ENCODE data around the gene PIGQ. TPM values are rescaled to one million over a fixed set of nuclear protein-coding genes. Genes with fewer than 3 reads are reported as not detected.

Gene PIGQ
- polyA plus RNA-seq, 1 donor = 60.9 TPM

DNA sequence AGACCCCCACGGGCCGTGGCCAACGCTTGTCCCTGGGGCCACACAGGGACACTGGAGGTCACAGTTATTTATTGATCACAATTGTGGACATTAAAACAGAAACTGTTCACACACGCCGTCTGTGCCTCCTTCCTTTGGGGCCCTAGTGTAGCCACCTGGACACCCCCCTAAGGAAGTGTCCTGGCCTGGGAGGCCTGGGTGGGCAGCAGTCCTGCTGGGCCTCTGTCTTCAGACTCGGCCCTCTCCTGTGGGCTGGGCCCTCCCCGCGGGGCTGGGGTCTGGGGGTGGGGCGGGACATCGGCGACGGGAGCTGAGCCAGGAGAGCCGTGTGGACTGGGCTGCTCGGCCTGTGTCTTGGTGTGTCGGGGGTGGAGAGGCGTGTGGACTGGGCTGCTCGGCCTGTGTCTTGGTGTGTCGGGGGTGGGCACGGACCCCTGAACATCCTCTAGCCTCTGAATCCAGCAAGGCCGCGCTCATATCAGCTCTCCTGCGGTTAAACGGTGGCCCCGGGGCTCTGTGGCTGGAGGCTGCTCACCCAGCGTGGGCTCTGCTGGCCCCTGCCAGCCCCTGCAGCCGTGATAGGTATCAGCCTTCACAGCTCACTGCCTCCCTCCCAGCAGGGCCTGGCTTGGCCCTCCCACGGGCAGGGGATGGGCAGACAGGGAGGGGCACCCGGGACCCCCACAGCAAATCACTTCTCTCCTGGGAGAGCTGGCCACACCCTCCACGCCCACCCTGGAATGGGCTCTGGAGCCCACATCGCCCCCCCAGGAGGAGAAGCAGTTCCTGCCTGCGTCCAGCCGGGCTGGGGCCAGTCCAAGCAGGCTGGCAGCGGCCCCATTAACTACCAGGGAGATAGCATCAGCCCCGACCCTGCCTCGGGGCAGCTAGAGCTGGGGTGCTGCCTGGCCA, 4.1 kb upstream of the PIGQ start:
- peak; percentile 85 for DNase-seq

DNA sequence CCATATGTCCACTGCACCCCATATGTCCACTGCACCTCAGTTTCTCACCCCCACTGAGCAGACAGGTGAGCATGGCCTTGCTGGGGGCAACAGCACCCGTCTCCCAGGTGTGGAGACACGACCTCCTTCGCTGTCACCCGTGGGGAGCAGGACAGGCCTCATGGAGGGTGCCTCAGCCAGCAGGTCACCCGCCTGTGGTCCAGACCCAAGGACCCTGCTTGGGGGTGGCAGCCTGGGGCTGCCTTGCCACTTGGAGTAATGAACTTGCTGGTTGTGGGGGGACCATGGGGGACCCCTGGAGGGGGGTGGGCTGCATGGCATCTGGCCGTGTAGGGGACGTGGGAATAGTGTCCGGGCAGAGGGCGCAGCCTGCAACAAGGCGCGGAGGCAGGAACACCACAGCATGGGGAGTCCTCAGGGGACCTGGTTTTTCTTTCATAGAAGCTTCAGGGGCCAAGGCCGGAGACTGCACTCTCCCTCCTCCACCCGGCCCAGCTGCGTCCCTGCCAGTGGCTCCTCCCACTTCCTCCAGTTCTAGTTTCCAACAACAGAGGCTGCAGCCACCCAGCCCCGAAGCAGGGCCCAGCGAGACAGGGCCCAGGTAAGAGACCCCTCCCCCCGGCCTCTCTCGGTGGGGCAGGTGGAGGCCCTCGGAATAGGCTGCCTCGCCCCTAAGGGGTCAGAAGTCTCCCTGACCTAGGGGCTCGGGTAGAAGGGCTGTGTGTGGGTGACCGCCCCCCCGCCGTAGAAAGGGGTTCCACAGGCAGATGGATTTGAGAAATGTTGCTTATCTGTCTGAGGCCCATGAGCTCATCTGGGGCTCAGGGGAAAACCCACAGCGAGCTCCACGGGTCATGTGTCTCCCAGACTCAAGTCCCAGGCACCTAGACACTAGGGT, 3.0 kb upstream of the PIGQ start, which contains the start of gene NHLRC4:
Gene NHLRC4 (plus strand): TSS at position 531 of the 898 bp plus-strand sequence. CDS start 1,043 bp downstream, outside the sequence.
- DNase-seq = peak; percentile 82

DNA sequence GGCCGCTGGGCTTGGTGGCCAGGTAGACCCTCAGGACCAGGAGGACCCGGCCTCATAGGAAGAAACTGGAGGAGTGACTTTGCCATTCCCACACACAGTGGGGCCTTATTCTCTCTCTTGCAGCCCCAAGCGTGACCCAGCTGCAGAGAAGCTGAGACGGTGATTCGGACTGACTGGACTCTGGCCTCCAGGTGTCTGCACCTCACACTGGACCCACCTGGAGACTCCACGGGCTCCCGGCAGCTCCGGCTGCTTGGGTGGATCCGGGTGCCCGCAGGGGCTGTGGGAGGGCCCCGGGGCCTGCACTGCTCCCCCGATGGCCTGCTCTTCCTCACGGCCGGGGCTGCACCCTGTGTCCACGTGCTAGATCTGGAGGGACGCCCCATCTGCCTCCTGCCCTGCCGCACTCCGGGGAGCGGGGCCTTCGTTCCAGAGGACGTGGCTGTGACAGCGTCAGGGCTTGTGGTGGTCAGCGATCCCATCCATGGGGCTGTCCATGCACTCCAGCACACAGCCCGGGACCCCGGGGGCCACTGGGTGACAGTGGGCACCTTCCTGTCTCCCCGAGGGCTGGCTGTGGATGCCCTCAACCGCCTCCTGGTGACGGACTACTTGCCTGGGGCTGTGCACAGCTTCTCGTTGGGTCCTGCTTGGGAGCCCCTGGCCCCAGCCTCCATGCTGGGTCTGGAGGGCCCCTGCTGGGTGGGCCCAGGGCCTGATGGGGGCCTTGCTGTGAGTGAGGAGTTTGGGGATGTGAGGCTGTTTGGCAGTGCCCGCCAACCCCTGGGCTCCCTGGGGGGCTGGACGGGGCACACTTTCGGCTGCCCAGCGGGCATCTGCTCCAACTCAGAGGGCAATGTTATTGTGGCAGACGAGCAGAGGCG, 2.2 kb upstream of the PIGQ start:
- no peak for DNase-seq

DNA sequence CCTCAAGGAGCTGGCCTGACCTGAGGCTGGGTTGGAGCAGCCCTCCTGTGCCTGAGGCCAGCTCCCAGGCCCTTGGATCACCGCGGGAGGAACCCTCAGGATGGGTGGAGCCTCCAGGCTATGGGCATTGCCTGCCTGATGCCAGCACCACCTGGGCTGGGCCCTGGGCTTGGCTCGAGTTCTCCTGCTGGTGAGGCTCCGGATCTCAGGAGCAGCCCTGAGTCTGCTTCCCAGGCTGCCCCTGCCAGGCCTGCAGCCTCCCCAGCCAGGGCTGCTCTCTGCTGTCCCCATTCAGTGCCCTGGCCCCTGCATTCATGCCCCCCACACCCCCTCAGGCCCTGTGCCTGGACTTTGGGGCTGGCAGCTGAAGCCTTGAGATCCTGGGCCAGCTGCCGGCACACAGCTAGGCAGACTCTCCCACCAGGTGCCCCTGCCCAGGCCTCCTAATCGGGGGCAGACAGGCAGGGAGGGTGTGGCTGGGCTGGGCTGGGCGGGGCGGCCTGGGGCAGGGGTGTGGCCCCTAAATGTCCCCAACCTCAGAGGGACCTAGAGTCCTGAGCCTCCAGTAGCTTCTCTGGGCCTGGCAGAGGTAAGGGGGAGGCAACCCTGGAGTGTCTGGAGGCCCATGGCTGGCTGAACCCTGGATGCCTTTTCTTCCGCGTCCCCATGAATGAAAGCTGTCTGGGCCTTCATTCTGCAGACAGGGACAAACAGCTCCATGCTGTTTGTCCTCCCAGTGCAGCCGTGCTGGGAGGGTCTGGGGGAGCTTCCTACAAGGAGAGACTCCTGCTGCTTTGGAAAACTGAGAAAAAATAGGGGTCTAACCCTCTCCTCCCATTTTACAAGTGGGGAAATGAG, 1.1 kb upstream of the PIGQ start:
- no peak for DNase-seq

DNA sequence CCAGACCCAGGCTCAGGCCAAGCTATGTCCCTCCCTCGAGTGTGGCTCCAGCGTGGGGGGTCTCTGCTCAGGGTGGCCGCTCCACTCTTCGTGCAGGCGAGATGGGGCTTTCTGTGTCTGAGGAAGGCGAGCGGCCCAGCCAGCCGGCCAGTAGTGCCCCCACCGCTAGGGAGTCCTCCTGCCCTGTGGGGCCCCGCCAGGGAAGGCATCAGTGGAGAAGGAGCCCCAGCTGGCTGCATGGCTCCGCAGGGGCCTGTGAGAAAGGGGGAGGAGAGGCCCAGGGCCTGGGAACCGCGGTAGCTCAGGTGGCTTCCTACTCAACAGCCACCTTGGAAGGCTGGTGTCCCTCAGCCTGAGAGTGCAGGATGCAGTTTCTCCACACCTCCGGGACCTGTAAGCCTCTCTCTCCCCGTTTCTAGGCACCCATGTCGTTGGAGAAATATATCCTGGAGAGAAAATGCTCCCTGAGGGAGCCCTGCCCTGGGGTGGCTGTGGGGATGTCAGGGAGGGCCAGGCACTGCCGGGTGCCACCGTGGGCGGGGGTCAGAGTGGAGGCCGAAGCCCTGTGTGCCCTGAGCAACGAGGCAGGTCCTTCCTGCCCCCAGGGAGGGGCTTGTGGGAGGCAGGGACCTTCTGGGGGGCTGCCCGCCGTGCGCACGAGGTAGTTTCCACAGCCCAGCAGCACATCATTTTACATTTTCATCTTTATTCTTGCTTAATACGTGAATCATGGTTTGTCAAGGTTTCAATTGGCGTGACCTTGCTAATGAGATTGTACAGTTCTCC, 3.3 kb downstream of the PIGQ start:
- DNase-seq = no peak

DNA sequence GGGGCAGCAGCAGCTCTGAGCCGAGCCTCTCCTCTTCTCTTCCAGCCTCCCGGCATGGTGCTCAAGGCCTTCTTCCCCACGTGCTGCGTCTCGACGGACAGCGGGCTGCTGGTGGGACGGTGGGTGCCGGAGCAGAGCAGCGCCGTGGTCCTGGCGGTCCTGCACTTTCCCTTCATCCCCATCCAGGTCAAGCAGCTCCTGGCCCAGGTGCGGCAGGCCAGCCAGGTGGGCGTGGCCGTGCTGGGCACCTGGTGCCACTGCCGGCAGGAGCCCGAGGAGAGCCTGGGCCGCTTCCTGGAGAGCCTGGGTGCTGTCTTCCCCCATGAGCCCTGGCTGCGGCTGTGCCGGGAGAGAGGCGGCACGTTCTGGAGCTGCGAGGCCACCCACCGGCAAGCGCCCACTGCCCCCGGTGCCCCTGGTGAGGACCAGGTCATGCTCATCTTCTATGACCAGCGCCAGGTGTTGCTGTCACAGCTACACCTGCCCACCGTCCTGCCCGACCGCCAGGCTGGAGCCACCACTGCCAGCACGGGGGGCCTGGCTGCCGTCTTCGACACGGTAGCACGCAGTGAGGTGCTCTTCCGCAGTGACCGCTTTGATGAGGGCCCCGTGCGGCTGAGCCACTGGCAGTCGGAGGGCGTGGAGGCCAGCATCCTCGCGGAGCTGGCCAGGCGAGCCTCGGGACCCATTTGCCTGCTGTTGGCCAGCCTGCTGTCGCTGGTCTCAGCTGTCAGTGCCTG, 4.4 kb downstream of the PIGQ start:
- DNase-seq = no peak

DNA sequence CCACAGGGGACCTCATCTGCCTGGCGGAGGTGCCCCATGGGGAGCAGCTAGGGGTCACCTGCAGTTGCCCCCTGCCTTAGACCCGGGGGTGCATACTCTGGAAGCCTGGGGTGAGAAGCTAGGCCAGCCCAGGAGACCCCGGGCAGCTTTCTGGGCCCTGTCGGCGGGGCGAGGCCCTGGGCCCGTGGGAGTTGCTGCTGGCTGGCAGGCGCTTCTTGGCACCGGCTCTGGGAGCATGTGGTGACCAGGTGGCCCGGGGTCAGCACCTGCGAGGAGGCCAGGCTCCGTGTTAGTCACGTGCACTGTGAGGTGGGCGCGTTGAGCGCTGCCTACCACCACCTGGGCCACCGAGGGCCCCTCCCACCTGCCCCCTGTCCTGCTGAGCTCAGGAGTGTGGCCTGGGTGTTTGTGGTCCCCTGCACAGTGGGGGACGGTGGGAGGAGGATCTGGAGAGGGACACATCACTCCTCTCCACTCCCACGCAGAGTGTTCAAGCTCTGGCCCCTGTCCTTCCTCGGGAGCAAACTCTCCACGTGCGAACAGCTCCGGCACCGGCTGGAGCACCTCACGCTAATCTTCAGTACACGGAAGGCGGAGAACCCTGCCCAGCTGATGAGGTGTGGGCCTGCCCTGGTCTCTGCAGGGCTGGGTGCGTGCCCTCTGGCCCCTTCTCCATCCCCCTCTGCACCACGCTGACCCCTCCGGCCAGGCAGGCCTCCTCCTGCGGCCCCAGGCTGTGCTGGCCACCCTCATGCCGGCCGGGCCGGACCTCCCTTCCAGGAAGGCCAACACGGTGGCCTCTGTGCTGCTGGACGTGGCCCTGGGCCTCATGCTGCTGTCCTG, 5.8 kb downstream of the PIGQ start:
- DNase-seq = no peak

DNA sequence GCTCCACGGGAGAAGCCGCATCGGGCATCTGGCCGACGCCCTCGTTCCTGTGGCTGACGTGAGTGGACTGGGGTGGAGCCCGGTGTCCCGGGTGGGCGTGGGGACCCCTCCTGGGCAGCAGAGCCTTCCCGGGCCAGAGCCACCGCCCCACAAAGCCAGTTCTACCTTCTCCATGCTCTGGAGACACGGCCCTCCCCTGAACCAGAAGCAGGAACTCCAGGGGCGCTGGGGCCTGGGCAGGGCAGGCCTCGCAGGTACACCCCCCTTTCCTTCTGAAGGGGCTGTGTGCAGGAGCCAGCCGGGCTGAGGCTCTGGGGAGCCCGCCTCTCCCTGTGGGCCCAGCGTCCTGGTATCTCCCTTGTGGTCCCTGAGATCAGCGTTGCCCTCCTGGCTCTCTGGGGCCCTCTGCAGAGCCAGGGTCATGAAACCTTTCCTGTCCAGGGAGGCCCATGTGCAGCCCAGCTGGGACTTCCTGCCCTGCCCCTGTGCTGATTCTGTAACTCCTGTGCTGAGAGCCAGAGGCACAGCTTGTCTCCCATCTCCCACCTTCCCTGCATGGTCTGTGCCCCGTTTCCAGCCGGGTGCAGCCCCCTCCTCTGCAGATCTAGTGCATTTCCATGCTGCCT, 6.5 kb downstream of the PIGQ start:
- no peak for DNase-seq

DNA sequence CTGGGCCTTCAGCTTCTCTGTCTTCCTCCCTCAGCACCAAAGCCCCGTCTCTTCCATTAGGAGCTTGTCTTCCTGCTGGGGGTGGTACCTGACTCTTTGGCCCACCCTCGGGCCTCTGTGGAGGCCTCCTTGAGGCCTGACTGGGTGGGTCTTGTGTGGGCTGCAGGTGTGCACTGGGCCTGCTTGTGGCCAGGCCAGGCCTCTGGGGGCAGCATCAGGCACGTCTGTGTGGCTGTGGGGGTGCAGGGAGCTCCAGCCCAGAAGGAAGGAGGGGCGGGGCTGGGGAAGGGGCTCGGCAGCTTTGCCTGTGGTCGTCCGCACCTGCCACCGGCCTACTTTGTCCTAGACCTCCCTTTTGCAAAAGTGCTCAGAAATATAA, 7.0 kb downstream of the PIGQ start:
- DNase-seq = no peak

DNA sequence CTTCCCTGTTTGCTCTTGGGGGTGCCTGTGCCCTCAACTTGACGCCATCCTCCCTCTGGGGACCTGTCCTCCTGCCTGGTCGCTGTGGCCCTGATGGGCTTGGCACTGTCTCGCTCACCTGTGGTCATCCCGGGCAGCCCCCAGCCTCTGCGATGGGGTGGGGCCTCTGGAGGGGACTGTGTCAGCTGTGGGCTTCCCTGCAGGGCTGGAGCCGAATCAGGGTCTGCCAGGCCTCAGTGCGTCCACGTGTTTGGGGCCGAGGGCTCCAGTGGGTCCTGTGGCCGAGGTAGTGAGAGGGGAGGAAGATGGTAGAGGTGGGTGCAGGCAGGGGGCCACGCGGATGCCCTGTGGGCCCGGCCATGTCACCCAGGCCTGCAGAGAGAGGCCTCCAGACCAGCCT, 8.0 kb downstream of the PIGQ start:
- no peak for DNase-seq

DNA sequence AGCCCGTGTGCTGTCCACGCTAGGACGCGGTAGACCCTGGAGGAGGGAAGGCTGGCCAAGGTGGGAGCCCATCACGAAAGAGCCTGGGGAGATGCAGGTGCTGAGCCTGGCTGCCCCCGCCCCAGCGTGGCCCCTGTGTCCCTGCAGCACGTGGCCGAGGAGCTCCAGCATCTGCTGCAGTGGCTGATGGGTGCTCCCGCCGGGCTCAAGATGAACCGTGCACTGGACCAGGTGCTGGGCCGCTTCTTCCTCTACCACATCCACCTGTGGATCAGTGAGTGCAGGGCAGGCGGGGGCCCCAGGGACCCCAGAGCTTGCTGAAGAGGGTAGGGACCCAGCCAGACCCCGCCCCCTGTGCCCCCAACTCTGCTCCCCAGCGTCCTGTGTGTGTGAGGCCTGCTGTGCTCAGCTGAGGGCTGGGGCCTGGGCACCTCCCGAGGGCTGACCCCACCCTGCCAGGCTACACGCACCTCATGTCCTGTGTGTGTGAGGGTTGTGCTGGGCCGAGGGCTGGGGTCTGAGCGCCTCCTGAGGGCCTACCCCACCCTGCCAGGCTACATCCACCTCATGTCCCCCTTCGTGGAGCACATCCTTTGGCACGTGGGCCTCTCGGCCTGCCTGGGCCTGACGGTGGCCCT, 8.6 kb downstream of the PIGQ start:
- DNase-seq = no peak

DNA sequence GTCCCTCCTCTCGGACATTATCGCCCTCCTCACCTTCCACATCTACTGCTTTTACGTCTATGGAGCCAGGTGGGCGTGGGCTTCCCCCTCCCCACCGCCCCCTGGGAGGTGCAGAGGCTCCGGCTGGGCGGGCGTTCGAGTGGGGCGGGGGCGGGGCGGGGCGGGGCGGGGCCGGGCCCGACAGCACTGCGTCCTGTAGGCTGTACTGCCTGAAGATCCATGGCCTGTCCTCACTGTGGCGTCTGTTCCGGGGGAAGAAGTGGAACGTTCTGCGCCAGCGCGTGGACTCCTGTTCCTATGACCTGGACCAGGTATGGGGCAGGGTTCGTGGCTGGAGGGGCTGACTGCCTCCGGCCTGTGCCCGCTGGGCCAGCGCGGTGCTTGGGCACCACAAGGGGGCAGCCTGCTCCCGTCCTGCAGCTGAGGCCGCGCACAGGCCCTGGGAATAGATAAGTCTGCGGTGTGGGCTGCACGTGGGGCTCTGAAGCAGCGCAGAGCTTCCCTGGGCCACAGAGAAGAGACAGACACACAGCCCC, 9.2 kb downstream of the PIGQ start:
- no peak for DNase-seq

DNA sequence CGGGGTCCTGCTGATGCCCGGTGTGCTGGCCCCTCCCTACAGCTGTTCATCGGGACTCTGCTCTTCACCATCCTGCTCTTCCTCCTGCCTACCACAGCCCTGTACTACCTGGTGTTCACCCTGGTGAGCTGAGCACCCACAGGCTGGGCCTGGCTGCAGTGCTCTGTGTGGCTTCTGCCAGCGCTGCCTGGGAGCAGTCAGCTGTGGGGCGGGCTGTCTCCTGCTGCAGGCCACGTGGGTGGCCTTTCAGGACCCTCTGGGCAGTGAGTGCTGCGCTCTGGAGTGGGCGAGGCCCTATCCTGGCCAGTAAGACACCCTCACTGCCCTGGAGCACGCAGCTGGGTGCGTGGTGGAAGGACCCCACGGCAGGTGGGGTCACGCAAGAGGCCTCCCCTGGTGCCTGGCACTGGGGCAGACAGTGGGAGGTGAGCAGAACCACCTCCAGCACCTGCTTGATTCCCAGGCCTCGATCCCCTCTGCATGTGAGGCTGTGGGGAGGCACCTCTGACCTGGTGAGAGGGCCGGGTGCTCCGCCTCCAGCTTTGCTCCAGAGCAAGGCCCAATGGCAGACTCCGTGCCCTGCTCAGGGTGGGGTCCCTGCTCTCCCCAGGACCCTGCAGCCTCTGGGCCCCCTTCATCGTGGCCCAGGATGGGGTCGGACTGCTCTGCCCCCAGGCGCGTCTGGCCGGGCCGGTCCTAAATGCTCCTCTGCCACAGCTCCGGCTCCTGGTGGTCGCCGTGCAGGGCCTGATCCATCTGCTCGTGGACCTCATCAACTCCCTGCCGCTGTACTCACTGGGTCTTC, 10.6 kb downstream of the PIGQ start:
- no peak for DNase-seq

DNA sequence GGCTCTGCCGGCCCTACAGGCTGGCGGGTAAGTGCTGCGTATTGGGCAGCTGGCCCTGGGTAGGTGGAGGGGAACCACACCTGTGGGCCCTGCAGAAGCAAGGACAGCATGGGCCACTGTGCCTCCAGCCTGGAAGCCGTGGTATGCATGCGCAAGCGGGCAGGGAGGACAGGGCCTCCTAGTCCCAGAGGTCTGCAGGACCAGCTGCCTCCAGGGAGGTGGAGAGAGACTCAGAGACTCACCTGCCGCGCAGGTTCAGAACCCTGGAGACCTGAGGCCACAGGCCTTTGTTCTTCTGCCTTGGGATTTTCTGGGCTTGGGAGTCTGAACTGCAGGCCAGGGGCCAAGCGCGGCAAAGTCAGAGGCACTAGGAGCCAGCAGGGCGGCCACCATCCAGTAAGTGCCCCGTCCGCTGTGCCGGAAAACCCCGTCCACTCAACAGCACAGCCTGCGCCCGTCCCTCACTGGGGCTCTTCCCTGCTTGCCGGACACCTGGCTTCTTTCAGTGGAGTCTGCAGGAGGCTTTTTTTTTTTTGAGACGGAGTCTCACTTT, 11.3 kb downstream of the PIGQ start:
- DNase-seq = no peak

DNA sequence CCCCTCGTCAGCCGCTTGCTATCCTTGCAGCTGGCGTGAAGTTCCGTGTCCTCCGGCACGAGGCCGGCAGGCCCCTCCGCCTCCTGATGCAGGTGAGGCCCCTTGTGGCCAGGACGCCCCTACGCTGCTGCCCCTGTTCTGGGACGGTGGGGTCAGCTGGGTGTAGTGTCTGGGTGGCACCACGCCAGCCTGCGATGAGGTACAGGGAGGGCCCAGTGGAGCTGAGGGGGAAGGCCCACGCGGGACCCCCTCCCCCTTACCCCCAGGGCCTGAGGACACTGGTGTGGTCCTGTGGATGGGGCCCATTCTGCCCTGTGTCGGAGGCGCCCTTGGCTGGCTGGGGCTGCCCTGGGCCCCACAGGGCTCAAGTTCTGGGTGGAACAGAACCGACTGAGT, 12.4 kb downstream of the PIGQ start:
- no peak for DNase-seq

Measured in left kidney (tissue), 2 donors.